ENCODE results near the gene DNAH3.
"Not testable (repeated sequence)": the region's sequence is repeated elsewhere in the genome, so short reads cannot be mapped to it uniquely, and the experiment has no call there.

The DNAH3 gene

GRCh38 chr16:21064203-21064602 lies 86.4 kb downstream of the DNAH3 start:
- CTCF ChIA-PET: interaction anchor here (0.6 kb wide), 1 partner anchor 120 kb away, joined by 3 read pairs; no protein-coding TSS in a partner anchor
- POLR2A ChIA-PET (ENCODE audit: low non-redundant PET): no interaction called here
- H3K27ac ChIP-seq: no peak overlapping the region
- TF ChIP-seq, protein P1, sequence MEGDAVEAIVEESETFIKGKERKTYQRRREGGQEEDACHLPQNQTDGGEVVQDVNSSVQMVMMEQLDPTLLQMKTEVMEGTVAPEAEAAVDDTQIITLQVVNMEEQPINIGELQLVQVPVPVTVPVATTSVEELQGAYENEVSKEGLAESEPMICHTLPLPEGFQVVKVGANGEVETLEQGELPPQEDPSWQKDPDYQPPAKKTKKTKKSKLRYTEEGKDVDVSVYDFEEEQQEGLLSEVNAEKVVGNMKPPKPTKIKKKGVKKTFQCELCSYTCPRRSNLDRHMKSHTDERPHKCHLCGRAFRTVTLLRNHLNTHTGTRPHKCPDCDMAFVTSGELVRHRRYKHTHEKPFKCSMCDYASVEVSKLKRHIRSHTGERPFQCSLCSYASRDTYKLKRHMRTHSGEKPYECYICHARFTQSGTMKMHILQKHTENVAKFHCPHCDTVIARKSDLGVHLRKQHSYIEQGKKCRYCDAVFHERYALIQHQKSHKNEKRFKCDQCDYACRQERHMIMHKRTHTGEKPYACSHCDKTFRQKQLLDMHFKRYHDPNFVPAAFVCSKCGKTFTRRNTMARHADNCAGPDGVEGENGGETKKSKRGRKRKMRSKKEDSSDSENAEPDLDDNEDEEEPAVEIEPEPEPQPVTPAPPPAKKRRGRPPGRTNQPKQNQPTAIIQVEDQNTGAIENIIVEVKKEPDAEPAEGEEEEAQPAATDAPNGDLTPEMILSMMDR (conservative IDR thresholded peaks at IDR 0.05; ENCODE audit: low read depth): no peak
- DNase-seq (ENCODE audit: low spot score): no peak

- POLR2A ChIA-PET (ENCODE audit: low non-redundant PET); DNase-seq (ENCODE audit: low spot score); H3K27ac ChIP-seq: not testable (repeated sequence)
- CTCF ChIA-PET: interaction anchor here (0.7 kb wide), 1 partner anchor 192 kb away, joined by 3 read pairs; no protein-coding TSS in a partner anchor
Observed at GRCh38 chr16:21063314-21063713, 87.3 kb downstream of the DNAH3 start.

DNA sequence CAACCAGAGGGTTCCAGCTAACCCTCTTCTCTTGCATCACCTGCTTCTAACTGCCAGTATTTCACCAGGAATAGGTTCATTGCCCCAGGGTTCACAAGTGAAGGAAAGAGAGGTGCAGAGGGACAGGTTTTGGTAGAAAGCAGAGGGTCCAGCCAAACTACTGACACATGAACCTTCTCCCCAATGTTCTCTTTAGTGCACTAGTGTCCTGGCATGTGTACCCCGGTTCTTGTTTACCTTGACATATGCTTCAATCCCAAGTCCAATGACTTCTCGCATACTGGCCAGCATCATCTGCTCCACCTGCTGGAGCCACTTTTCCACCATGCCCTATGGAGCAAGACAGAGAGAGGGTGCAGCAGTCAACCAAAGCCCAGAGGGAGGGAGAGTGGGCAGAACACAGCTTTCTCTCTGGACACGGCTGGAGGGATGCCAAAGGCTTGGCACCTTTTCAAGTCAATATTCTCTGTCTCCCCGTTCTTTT lies 90.6 kb downstream of the DNAH3 start:
- no peak overlapping the region for H3K27ac ChIP-seq
- POLR2A ChIA-PET (ENCODE audit: low non-redundant PET): no interaction called here
- DNase-seq (ENCODE audit: low spot score): no peak
- CTCF ChIA-PET: interaction anchor here (0.6 kb wide), 1 partner anchor 13 kb away, joined by 4 read pairs; no protein-coding TSS in a partner anchor
- TF ChIP-seq, protein P1 (conservative IDR thresholded peaks at IDR 0.05; ENCODE audit: low read depth): no peak

- ChIA-PET CTCF (no interaction called here), POLR2A (ENCODE audit: low non-redundant PET) (no interaction called here)
Observed at GRCh38 chr16:21057875-21058274, 92.8 kb downstream of the DNAH3 start.

DNA sequence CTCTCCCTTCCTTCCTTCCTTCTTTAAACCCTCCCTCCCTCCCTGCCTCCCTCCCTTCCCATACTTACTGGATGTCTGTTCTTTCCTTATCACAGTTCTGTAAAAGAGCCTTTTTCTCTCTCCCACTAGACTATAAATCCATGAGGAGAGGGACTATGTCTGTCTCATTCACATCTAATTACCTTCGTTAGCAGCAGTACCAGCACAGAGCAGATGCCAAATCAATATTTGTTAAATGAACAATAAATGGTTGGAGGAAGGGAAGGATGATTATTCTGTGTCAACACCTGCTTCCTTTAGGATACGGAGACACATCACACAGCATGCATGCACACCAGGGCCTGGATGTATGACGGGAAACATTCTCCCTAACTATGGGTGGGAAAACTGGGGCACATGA lies 94.2 kb downstream of the DNAH3 start:
- ChIA-PET CTCF (interaction anchor here (0.6 kb wide), 1 partner anchor 1595 kb away, joined by 3 read pairs; no protein-coding TSS in a partner anchor), POLR2A (ENCODE audit: low non-redundant PET) (no interaction called here)
- no peak overlapping the region for H3K27ac ChIP-seq
- DNase-seq (ENCODE audit: low spot score): no peak
- TF ChIP-seq, protein P1 (conservative IDR thresholded peaks at IDR 0.05; ENCODE audit: low read depth): no peak

More at GRCh38 chr16:21057875-21058274, 92.8 kb downstream of the DNAH3 start:
- H3K27ac ChIP-seq: no peak overlapping the region
- TF ChIP-seq, protein P1 (conservative IDR thresholded peaks at IDR 0.05; ENCODE audit: low read depth): no peak
- DNase-seq (ENCODE audit: low spot score): no peak

DNA sequence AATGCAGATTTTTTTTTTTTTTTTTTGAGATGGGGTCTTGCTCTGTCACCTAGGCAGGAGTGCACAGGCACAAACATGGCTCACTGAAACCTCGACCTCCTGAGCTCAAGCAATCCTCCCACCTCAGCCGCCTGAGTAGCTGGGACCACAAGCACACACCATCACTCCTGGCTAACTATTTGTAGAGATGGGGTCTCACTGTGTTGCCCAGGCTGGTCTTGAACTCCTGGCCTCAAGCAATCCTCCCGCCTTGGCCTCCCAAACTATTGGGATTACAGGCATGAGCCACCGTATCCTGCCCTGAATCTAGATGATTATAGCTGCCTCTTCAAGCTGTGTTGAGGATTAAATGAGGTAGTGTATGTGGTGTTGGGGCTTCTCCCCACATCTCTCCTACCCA lies 94.9 kb downstream of the DNAH3 start:
- POLR2A ChIA-PET (ENCODE audit: low non-redundant PET): not testable (repeated sequence)
- CTCF ChIA-PET: interaction anchor here (0.6 kb wide), 1 partner anchor 1595 kb away, joined by 3 read pairs; no protein-coding TSS in a partner anchor

GRCh38 chr16:21053590-21053989 lies 97.1 kb downstream of the DNAH3 start:
- DNase-seq (ENCODE audit: low spot score): no peak
- CTCF ChIA-PET: interaction anchor here (0.7 kb wide), 1 partner anchor 16 kb away, joined by 3 read pairs; no protein-coding TSS in a partner anchor
- POLR2A ChIA-PET (ENCODE audit: low non-redundant PET): no interaction called here
- TF ChIP-seq, protein P1 (conservative IDR thresholded peaks at IDR 0.05; ENCODE audit: low read depth): no peak
- H3K27ac ChIP-seq: no peak overlapping the region

More for the DNA sequence above, 94.9 kb downstream of the DNAH3 start:
- not testable (repeated sequence) for H3K27ac ChIP-seq; DNase-seq (ENCODE audit: low spot score)

- CTCF ChIA-PET: interaction anchor here (0.6 kb wide), 1 partner anchor 197 kb away, joined by 3 read pairs; no protein-coding TSS in a partner anchor
- DNase-seq (ENCODE audit: low spot score); H3K27ac ChIP-seq; POLR2A ChIA-PET (ENCODE audit: low non-redundant PET): not testable (repeated sequence)
Observed at GRCh38 chr16:21048091-21048912, 102.3 kb downstream of the DNAH3 start.
